Cardiac fibroblast (primary cell): Measurements from ENCODE around the gene RMND1.

Experiments
- DNase-seq, 2 donors: peaks; one replicate each; pipeline versions ENCODE4 v3.0.0 to v3.0.0-alpha.2; 2010; ENCODE audit warnings: low read depth in 2 of 2
- H3K4me3 ChIP-seq, 2 donors: replicated peaks in 1 of 2; 1 replicate in 1 of 2; 2 replicates in 1 of 2; pipeline ENCODE4 v1.5.1; 2011; ENCODE audit warnings: low read depth in 2 of 2, low read length in 2 of 2, mild to moderate bottlenecking in 2 of 2, moderate library complexity in 1 of 2
- TF ChIP-seq, protein P1 (sequence below): IDR thresholded peaks from one replicate; pipeline ENCODE4 v1.5.1; 2011; ENCODE audit warnings: low read depth, mild to moderate bottlenecking, low read length, inconsistent platforms

Gene RMND1

DNA sequence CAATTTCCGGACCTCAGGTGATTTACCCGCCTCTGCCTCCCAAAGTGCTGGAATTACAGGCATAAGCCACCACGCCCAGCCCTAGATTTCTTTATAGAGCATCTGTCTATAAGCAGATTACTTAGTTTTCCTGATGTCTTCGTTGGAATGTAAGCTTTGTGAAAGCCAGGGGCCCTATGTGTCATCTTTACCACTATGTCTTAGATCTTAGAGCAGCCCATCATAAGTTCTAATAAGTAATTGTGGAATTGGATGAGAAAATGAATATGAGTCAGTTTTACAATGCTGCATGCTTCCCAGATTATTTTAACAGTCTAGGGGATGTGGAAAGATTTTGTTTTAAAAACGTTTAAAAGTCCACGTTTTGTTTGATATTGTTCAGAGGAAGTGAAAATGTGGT is 51.5 kb downstream of the RMND1 start:
- DNase-seq, result peak in 1 of 2 donors; percentile 59
- H3K4me3 ChIP-seq, result no peak overlapping the region
- TF ChIP-seq, protein P1, sequence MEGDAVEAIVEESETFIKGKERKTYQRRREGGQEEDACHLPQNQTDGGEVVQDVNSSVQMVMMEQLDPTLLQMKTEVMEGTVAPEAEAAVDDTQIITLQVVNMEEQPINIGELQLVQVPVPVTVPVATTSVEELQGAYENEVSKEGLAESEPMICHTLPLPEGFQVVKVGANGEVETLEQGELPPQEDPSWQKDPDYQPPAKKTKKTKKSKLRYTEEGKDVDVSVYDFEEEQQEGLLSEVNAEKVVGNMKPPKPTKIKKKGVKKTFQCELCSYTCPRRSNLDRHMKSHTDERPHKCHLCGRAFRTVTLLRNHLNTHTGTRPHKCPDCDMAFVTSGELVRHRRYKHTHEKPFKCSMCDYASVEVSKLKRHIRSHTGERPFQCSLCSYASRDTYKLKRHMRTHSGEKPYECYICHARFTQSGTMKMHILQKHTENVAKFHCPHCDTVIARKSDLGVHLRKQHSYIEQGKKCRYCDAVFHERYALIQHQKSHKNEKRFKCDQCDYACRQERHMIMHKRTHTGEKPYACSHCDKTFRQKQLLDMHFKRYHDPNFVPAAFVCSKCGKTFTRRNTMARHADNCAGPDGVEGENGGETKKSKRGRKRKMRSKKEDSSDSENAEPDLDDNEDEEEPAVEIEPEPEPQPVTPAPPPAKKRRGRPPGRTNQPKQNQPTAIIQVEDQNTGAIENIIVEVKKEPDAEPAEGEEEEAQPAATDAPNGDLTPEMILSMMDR, result no peak

DNA sequence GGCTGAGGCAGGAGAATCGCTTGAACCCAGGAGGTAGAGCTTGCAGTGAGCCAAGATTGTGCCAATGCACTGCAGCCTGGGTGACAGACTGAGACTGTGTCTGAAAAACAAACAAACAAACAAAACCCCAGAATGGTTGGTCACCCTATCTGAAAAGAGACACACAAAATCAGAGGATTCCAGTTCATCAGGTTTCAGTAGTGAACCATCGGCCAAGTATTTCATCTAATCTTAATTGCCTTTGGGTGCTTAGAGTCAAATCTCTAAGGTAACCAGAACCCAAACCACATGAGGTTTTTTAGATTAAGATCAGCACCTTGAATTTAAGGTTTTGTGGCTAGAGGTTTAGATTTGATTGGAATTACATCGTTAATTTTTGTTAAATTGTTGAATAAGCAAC is 52.2 kb downstream of the RMND1 start:
- H3K4me3 ChIP-seq, result no peak overlapping the region
- DNase-seq, result no peak
- TF ChIP-seq, protein P1, result no peak

DNA sequence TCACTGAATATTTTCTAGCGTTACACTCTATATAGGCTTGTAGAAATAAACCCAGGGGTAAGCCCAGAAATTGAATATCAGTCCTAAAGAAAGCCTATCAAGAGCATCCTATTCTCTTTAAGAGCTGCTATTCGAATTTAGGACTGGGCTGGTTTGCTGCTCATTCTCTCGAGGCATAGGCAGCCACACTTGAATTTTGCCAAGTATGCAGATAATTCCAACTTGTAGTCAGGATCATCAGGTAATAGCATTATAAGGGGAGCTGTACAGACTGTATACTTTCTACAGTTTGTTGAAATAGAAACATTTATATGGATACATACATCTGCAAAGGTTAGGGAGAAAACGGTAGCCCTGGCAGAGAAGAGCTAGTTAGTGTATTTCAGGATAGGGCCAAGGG is 58.5 kb downstream of the RMND1 start:
- no peak for DNase-seq
- TF ChIP-seq, protein P1, result no peak
- H3K4me3 ChIP-seq, result no peak overlapping the region

DNA sequence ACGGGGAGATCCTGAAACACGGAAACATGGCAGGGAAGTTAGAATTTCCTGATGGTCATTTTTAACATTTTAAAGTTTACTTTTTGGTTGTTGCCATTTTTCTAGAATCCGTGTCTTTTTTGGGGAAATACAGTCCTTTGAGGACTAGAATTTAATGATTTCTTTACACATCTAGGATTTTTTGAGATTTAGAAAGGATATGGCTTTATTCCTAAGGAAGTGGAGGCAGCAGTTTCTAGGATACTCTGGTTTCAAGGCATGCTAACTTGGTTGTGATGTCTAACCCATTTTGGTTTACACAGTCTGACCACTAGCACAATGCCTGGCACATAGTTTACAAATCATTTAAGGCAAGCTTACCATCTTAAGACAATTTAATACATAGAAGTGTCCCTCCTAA is 59.5 kb downstream of the RMND1 start:
- DNase-seq, result no peak
- TF ChIP-seq, protein P1, result no peak
- peak overlapping the region; percentile 79 to 80 for H3K4me3 ChIP-seq

DNA sequence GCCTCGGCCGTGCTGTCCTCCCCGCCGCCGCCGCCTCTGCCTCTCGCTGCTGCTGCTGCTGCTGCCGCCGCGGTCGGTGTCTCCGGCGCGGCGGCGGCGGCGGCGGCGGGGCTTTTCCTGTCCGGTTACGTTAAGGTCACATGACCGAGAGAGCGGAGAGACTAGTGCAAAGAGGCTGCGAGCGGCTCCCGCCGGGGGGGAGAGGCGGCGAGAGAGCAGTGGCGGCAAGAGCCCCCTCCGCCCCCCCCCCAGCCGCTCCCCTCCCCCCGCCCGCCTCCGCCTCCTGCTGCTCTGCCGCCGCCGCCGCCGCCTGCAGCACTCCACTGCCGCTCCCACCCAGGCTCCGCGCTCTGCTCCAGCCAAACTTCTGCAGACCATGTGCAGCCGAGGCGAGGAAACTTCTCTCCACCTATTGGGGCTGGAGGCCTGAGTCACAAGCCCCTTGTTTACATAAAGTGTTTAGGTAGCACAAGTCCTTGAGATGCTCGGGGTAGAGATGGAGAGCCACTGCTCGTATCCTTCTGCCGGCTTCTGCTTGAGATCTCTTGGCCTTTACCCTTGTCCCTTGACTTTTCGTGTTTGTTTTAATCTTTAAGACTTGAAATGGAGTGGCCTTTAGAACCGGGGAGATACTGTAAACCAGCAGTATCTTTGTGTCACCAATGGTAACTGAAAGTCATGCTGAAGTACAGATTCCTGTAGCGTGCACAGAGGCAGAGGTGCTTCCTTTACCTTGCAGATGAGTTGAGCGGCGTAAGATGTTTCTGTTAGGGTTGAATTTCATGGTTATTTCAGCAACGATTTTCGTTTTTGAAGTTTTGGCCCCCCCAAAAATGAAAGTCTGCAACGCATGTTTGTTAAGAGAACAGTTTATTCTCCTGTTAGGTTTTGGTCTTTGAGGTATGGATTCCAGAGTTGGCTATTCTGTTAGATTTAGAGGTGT is 60.2 kb downstream of the RMND1 start, which contains the start of gene ZBTB2:
Gene ZBTB2, minus strand, starts transcription at position 89 of the 943 bp plus-strand sequence. CDS start 17,922 bp downstream, outside the sequence.
- peak; percentile 75 to 78 for DNase-seq
- H3K4me3 ChIP-seq, result peak within 1 kb of the TSS; percentile 79 to 80
- TF ChIP-seq, protein P1, result no peak

DNA sequence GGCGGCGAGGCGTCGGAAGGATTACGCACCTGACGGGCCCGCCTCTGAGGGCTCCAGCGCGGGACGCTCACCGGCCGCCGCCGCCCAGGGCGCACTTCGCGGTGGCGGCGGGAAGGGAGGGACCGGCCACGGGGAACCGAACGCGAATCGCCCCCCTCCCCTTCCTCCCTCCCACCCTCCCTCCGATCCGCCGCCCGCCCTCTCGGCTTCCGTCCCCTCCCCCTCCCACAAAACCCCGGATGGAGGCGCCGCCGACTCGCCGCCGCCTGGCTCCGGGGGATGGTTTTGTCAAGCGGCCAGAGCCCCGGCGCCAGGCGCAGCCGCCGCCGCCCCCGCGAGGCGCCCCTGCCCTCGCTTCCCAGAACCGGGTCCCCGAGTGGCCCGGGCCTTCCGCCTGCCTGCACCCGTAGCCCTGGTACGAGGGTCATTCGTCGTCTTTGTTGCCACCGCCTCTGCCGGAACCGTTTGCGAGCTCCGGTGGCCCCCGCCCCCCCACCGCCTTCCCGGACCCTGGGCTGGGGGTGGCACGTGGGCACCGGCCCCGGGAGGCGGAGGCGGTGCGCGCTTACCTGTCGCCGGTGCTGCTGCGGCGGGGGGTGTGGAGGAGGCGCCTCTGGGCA is 61.0 kb downstream of the RMND1 start:
- H3K4me3 ChIP-seq, result peak overlapping the region; percentile 79 to 80
- TF ChIP-seq, protein P1, result no peak
- DNase-seq, result peak; percentile 73 to 81
